Muscle layer of colon (tissue), 2 donors: ENCODE measurements around the gene ZNF132.
A peak's percentile ranks its signal among the peaks of the same experiment; 100 is the strongest.

Source experiments
- H3K27ac ChIP-seq: one replicate; pipeline ENCODE4 v1.7.0; 2013; ENCODE audit warnings: low read depth, mild to moderate bottlenecking, low read length, moderate library complexity
- H3K27me3 ChIP-seq, 2 donors: one replicate each; pipeline ENCODE4 v1.7.0; 2013; ENCODE audit warnings: low read length in 2 of 2, mild to moderate bottlenecking in 2 of 2; ENCODE audit not compliant: insufficient read depth in 2 of 2, control insufficient read depth in 1 of 2
- H3K36me3 ChIP-seq: one replicate; pipeline ENCODE4 v1.7.0; 2013; ENCODE audit warnings: mild to moderate bottlenecking, low read length; ENCODE audit not compliant: insufficient read depth
- H3K4me1 ChIP-seq: one replicate; pipeline ENCODE4 v1.7.0; 2013; ENCODE audit warnings: mild to moderate bottlenecking, low read length; ENCODE audit not compliant: insufficient read depth
- H3K4me3 ChIP-seq, 2 donors: one replicate each; pipeline ENCODE4 v1.7.0; 2013; ENCODE audit warnings: low read length in 2 of 2, low read depth in 1 of 2, mild to moderate bottlenecking in 1 of 2, moderate library complexity in 1 of 2
- H3K9ac ChIP-seq: one replicate; pipeline ENCODE4 v1.7.0; 2013; ENCODE audit warnings: low read length
- H3K9me3 ChIP-seq: one replicate; pipeline ENCODE4 v1.7.0; 2013; ENCODE audit warnings: mild to moderate bottlenecking, low read length
- donor health status: abdominal sarcoma.
- donor health status: Adenocarcinoma of cecum.

ZNF132 gene

GRCh38 chr19:58401840-58402421, 38.0 kb downstream of the ZNF132 start:
- Histone ChIP-seq H3K36me3 (no peaks in the 10 kb centered on the region), H3K27me3 (peaks cover 15% of the 10 kb centered on the region in 2 donors), H3K4me1 (peaks cover 12% of the 10 kb centered on the region), H3K4me3 (peak overlapping the region; percentile 47 to 66), H3K9ac (no peak overlapping the region), H3K27ac (peak overlapping the region; percentile 76), H3K9me3 (no peaks in the 10 kb centered on the region)

- H3K4me3 ChIP-seq: peak overlapping the region; percentile 66 to 82
- no peaks in the 10 kb centered on the region for H3K9me3 ChIP-seq
- H3K36me3 ChIP-seq: no peaks in the 10 kb centered on the region
- peak overlapping the region; percentile 76 for H3K27ac ChIP-seq
- peaks cover 17 to 21% of the 10 kb centered on the region in 2 donors for H3K27me3 ChIP-seq
- peak overlapping the region; percentile 44 for H3K9ac ChIP-seq
- peaks cover 10% of the 10 kb centered on the region for H3K4me1 ChIP-seq
Measured at GRCh38 chr19:58400916-58401839, 38.8 kb downstream of the ZNF132 start.

DNA sequence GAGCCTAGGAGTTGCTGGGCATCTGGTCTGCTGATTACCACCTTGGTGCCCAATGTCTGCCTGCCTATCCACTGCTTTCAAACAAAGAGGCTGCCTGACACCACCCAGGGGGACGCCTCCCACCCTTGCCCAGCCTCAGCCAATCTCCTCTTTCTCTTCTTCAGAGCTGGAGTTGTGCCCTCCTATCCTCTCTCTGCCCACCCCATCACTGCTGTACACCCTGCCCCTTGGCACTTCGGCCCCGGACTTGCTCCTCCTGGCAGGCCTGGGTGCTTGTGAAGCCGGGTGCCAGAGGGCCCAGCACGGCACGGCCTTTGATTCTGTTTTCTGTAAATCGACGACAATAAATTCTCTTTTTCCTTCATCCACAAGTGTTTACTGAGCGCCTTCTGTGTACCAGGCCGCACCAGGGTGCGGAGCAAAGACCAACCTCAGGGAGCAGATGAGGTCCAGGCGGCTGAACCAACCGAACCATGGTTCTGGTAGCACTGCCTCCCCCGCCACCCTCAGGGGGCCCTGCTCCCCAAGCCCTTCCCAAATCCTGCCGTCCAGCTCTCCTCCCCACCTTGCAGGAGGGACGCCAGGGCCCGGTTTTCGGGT, 39.5 kb downstream of the ZNF132 start:
- H3K36me3 ChIP-seq: no peaks in the 10 kb centered on the region
- no peak overlapping the region for H3K27ac ChIP-seq
- H3K9me3 ChIP-seq: no peaks in the 10 kb centered on the region
- H3K4me1 ChIP-seq: peaks cover 10% of the 10 kb centered on the region
- H3K27me3 ChIP-seq: peaks cover 23 to 28% of the 10 kb centered on the region in 2 donors
- peak overlapping the region; percentile 44 for H3K9ac ChIP-seq
- H3K4me3 ChIP-seq: peak overlapping the region; percentile 60 to 82

- Histone ChIP-seq H3K4me1 (peaks cover 10% of the 10 kb centered on the region), H3K27ac (no peak overlapping the region), H3K27me3 (peaks cover 24 to 30% of the 10 kb centered on the region in 2 donors), H3K4me3 (no peak overlapping the region), H3K9me3 (no peaks in the 10 kb centered on the region), H3K36me3 (peaks cover 1% of the 10 kb centered on the region), H3K9ac (no peak overlapping the region)
Measured at GRCh38 chr19:58399903-58400302, 40.0 kb downstream of the ZNF132 start.

DNA sequence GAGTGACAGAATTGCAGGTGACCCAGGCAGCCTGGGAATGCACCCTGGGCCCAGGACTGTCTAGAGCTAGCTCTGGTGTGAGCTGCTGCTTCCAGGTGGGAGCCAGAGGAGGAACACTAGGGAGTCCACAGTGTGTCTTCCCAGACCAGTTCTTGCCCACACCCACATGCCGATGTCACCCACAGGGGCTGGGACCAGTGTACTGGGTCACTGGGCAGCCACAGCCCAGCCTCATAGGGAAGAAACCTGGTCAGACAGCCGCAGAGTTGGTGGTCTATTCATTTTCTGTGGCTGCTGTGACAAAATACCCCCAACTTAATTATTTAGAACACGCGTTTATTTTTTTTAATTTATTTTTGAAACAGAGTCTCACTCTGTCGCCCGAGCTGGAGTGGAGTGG, 41.4 kb downstream of the ZNF132 start:
- Histone ChIP-seq H3K36me3 (peaks cover 15% of the 10 kb centered on the region), H3K4me3 (no peak overlapping the region), H3K27ac (no peak overlapping the region), H3K27me3 (peaks cover 24 to 30% of the 10 kb centered on the region in 2 donors), H3K9me3 (no peaks in the 10 kb centered on the region), H3K4me1 (peaks cover 10% of the 10 kb centered on the region), H3K9ac (no peak overlapping the region)

- Histone ChIP-seq H3K36me3 (peaks cover 20% of the 10 kb centered on the region), H3K4me1 (peaks cover 10% of the 10 kb centered on the region), H3K9ac (no peak overlapping the region), H3K4me3 (no peak overlapping the region), H3K27ac (no peak overlapping the region), H3K27me3 (peaks cover 24 to 30% of the 10 kb centered on the region in 2 donors), H3K9me3 (no peaks in the 10 kb centered on the region)
Measured at GRCh38 chr19:58398087-58398486, 41.9 kb downstream of the ZNF132 start.

- peaks cover 24 to 30% of the 10 kb centered on the region in 2 donors for H3K27me3 ChIP-seq
- H3K36me3 ChIP-seq: peaks cover 25% of the 10 kb centered on the region
Measured at GRCh38 chr19:58397533-58398037, 42.4 kb downstream of the ZNF132 start.

DNA sequence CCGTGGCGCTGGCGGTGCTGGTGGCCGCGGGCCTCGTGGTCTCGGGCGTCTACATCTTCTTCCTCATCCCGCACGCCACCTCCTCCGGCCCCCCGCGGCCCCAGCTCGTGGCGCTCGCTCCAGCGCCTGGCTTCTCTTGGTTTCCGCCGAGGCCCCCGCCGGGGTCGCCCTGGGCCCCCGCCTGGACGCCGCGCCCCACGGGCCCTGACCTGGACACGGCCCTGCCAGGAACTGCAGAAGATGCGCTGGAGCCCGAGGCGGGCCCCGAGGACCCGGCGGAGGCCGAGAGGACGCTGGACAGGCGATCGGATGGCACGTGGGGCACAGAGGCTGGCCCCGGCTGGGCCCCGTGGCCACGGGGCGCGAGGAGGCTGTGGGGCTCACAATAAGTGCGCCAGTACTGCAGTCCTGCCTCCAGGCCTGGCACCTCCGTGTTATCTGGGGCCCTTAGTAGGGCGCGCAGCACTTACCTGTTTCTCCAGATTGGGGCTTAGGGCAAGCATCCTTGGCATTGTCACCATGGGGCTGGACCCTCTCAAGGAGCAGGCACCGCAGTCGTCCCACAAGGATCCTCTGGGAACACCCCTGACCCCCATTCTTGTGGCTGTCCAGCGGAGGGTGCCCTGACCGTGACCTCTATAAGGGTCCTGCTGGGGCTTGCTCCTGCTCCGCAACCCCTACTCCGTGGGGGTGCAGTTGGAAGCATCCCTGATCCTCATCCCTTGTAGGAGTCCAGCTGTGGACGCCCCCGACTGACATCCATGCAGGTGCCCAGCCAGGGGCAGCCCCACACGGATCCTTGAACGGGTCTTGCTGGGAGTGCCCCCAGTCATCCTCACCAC, 43.0 kb downstream of the ZNF132 start:
- Histone ChIP-seq H3K4me1 (peaks cover 10% of the 10 kb centered on the region), H3K4me3 (no peak overlapping the region), H3K27ac (no peak overlapping the region), H3K9ac (no peak overlapping the region), H3K36me3 (peaks cover 27% of the 10 kb centered on the region), H3K27me3 (peaks cover 24 to 30% of the 10 kb centered on the region in 2 donors), H3K9me3 (no peaks in the 10 kb centered on the region)

More at GRCh38 chr19:58397533-58398037, 42.4 kb downstream of the ZNF132 start:
- no peaks in the 10 kb centered on the region for H3K9me3 ChIP-seq
- no peak overlapping the region for H3K9ac ChIP-seq
- H3K4me1 ChIP-seq: peaks cover 10% of the 10 kb centered on the region
- H3K27ac ChIP-seq: no peak overlapping the region
- no peak overlapping the region for H3K4me3 ChIP-seq

GRCh38 chr19:58395979-58396627, 43.9 kb downstream of the ZNF132 start:
- H3K4me3 ChIP-seq: no peak overlapping the region
- no peak overlapping the region for H3K27ac ChIP-seq
- H3K27me3 ChIP-seq: peaks cover 24 to 30% of the 10 kb centered on the region in 2 donors
- peaks cover 27% of the 10 kb centered on the region for H3K36me3 ChIP-seq
- H3K9ac ChIP-seq: no peak overlapping the region
- H3K9me3 ChIP-seq: no peaks in the 10 kb centered on the region
- H3K4me1 ChIP-seq: peaks cover 10% of the 10 kb centered on the region

GRCh38 chr19:58395220-58395978, 44.6 kb downstream of the ZNF132 start, which contains the start of gene RNF225:
Gene RNF225 (plus strand): TSS chr19:58395656. CDS start chr19:58396090, 434 bp downstream.
- no peaks in the 10 kb centered on the region for H3K9me3 ChIP-seq
- peaks cover 4% of the 10 kb centered on the region for H3K4me1 ChIP-seq
- H3K4me3 ChIP-seq: no peak within 1 kb of the TSS
- H3K27ac ChIP-seq: no peak within 1 kb of the TSS
- peaks cover 24 to 30% of the 10 kb centered on the region in 2 donors for H3K27me3 ChIP-seq
- peaks cover 27% of the 10 kb centered on the region for H3K36me3 ChIP-seq
- H3K9ac ChIP-seq: no peak within 1 kb of the TSS
